Neural crest cell (in vitro differentiated cells): Measurements from ENCODE around the gene CNTNAP2. TPM values are rescaled to one million over a fixed set of nuclear protein-coding genes. Genes with fewer than 3 reads are reported as not detected.

Experiments
- DNase-seq: peaks from one replicate; pipeline ENCODE4 v3.0.0; 2021; ENCODE audit warnings: low read depth, mixed read lengths, low spot score
- H3K27ac Mint-ChIP-seq: one replicate; pipeline ENCODE4 v1.8.0; 2021; ENCODE audit warnings: mild to moderate bottlenecking, mixed read lengths; ENCODE audit not compliant: unreplicated experiment
- H3K27me3 Mint-ChIP-seq: 2 replicates; pipeline ENCODE4 v1.8.0; 2021; ENCODE audit warnings: low read depth, mild to moderate bottlenecking, mixed read lengths
- H3K36me3 Mint-ChIP-seq: 2 replicates; pipeline ENCODE4 v1.8.0; 2021; ENCODE audit warnings: low read depth, mild to moderate bottlenecking, mixed read lengths
- H3K4me1 Mint-ChIP-seq: 2 replicates; pipeline ENCODE4 v1.8.0; 2021; ENCODE audit warnings: mixed read lengths
- H3K4me3 Mint-ChIP-seq: one replicate; pipeline ENCODE4 v1.8.0; 2021; ENCODE audit warnings: mild to moderate bottlenecking, mixed read lengths
- H3K9me3 Mint-ChIP-seq: 2 replicates; pipeline ENCODE4 v1.8.0; 2021; ENCODE audit warnings: mixed read lengths
- total RNA-seq: library from RNA; stranded (reverse); gene quantifications from 2 replicates; pipeline ENCODE4 v1.2.1, GENCODE V29; 2021
- TF ChIP-seq, protein P1 (sequence below): fragments of 200-600 bp; sonication (generic); conservative IDR thresholded peaks from 2 replicates; pipeline ENCODE4 v1.5.0; 2021; ENCODE audit warnings: antibody characterized with exemption, mild to moderate bottlenecking

CNTNAP2 gene
- total RNA-seq, 1 donor from 2014 or later, result 12.9 TPM

DNA sequence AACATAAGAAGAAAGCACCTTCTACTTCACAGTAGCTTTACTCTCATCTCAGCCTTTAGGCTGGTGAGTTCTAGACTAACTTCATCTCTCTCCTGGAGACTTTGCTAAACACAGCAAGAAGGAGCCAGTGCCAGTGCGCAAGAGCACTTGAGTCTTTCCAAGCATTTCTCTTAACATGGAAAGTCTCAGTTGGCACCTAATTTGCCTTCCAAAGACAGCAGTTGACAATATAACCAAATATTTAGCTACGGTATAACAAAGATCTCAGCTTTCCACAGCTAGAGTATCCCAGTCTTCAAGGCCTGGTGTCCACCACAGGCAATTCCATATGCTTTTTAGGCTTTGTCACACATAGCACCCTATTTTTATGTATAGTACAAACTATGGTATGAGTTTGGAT lies 1204.9 kb downstream of the CNTNAP2 start:
- Mint-ChIP-seq H3K4me3 (no peak overlapping the region), H3K27me3 (no peaks in the 10 kb centered on the region), H3K27ac (no peak overlapping the region)

DNA sequence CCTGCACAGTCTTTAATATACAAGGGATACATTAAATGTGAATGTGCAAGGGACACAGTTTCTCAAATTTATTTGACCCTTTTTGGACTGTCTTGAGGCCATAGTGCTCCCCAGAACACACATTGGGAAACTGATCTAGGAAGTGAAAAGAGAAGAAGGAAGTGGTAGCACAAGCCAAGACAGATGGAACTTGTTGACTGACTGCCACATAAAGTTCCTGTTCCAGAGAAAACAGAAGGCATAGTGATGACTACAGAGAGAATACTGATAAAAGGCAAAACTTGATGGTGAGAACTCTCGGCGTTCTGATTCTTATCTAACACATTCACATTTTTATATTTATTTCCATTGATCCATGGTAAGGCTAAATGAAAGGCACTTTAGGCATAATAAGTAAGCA lies 1216.4 kb downstream of the CNTNAP2 start:
- Mint-ChIP-seq H3K9me3 (peaks cover 4% of the 10 kb centered on the region), H3K4me3 (no peak overlapping the region), H3K4me1 (no peaks in the 10 kb centered on the region), H3K36me3 (no peaks in the 10 kb centered on the region), H3K27me3 (no peaks in the 10 kb centered on the region), H3K27ac (no peak overlapping the region)
- DNase-seq, result no peak
- TF ChIP-seq, protein P1, sequence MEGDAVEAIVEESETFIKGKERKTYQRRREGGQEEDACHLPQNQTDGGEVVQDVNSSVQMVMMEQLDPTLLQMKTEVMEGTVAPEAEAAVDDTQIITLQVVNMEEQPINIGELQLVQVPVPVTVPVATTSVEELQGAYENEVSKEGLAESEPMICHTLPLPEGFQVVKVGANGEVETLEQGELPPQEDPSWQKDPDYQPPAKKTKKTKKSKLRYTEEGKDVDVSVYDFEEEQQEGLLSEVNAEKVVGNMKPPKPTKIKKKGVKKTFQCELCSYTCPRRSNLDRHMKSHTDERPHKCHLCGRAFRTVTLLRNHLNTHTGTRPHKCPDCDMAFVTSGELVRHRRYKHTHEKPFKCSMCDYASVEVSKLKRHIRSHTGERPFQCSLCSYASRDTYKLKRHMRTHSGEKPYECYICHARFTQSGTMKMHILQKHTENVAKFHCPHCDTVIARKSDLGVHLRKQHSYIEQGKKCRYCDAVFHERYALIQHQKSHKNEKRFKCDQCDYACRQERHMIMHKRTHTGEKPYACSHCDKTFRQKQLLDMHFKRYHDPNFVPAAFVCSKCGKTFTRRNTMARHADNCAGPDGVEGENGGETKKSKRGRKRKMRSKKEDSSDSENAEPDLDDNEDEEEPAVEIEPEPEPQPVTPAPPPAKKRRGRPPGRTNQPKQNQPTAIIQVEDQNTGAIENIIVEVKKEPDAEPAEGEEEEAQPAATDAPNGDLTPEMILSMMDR, result no peak

More for the DNA sequence above, 1204.9 kb downstream of the CNTNAP2 start:
- DNase-seq, result no peak
- TF ChIP-seq, protein P1, result no peak
- no peaks in the 10 kb centered on the region for H3K4me1 Mint-ChIP-seq
- H3K36me3 Mint-ChIP-seq, result peaks cover 3% of the 10 kb centered on the region
- peaks cover 9% of the 10 kb centered on the region for H3K9me3 Mint-ChIP-seq

DNA sequence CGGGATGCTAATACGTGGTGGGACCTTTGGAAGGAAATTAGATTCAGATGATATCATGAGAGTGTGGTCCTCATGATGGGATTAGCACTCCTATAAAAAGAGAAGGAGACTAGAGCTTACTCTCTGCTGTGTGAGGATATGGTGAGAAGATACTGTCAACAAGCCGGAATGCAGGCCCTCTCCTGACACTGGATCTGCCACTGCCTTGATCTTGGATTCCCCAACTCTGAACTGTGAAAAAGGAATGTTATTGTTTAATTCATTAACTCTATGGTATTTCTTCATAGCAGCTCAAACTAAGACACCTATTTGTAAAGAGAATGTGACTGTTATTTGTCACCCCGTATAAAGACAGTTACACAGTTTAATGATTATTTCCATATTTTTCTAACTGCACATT lies 1246.5 kb downstream of the CNTNAP2 start:
- Mint-ChIP-seq H3K4me3 (no peak overlapping the region), H3K4me1 (peaks cover 6% of the 10 kb centered on the region), H3K9me3 (no peaks in the 10 kb centered on the region), H3K27ac (no peak overlapping the region), H3K27me3 (no peaks in the 10 kb centered on the region), H3K36me3 (no peaks in the 10 kb centered on the region)
- TF ChIP-seq, protein P1, result no peak
- no peak for DNase-seq

DNA sequence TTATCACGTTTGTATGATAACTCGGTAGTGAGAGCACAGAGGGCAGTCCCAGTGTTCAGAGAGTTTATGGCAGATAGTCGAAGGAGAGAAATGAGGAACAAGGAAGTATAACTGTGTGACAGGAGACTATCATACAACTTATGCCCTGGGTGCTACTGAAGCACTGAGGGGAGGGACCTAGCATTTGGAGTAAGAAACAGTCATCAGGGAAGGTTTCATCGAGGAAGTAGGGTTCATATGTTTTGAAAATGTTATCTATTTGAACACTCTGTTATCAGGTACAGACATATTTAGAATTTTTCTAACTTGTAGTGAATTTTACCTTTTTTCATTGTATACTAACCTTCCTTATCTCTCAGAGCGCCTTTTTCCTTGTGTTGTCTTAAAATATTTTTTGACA lies 1259.6 kb downstream of the CNTNAP2 start:
- Mint-ChIP-seq H3K9me3 (no peaks in the 10 kb centered on the region), H3K27ac (no peak overlapping the region), H3K4me1 (no peaks in the 10 kb centered on the region), H3K4me3 (no peak overlapping the region), H3K27me3 (no peaks in the 10 kb centered on the region), H3K36me3 (no peaks in the 10 kb centered on the region)
- TF ChIP-seq, protein P1, result no peak
- no peak for DNase-seq

DNA sequence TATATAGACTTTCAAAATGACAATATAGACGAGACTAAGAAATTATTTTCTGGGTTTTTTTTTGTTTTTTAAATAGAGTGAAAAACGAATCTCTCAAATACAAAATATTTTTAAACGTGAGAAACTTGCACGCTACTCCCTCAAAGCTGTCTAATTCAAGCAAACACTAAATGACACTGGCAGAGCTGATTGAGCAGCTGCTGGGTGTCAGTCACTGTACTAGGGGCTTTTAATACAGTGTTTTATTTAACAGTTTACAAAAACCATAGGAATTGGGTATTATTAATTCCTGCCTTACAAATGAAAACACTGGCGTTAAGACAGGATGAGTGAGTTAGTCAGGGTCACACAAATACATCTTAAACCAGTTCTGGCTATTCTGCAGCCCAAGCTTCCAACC lies 1264.3 kb downstream of the CNTNAP2 start:
- Mint-ChIP-seq H3K9me3 (peaks cover 3% of the 10 kb centered on the region), H3K36me3 (no peaks in the 10 kb centered on the region), H3K27me3 (no peaks in the 10 kb centered on the region), H3K4me1 (no peaks in the 10 kb centered on the region), H3K27ac (no peak overlapping the region), H3K4me3 (no peak overlapping the region)
- TF ChIP-seq, protein P1, result no peak
- DNase-seq, result no peak

DNA sequence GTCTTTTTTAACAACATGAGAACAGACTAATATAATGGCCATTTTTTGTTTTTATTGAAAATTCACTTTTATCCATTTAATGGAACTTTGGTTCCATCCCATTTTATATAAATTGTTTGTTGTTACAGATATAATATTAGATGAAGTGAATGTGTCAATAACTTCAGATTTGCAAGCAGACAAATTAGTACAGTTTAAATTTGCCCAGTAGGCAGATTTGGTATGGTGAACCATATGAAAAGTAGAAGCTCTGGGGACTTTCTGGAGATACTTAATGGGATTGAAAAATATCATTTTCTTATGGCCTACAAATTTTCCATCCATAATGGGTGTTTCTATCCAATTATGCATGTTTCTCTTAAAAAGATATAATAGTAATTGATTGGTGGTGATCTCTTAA lies 1277.7 kb downstream of the CNTNAP2 start:
- no peak overlapping the region for H3K27ac Mint-ChIP-seq
- no peaks in the 10 kb centered on the region for H3K27me3 Mint-ChIP-seq
- TF ChIP-seq, protein P1, result no peak
- H3K4me3 Mint-ChIP-seq, result no peak overlapping the region
- DNase-seq, result no peak
- peaks cover 8% of the 10 kb centered on the region for H3K9me3 Mint-ChIP-seq
- H3K36me3 Mint-ChIP-seq, result no peaks in the 10 kb centered on the region
- no peaks in the 10 kb centered on the region for H3K4me1 Mint-ChIP-seq
